Erythroblast (primary cell): Measurements from ENCODE around the gene B4GALNT1.

Experiments used
- DNase-seq, 2 experiments: peaks; one replicate each; lab custom pipeline; 2025; lab: John Stamatoyannopoulos, UW
- GATA1 ChIP-seq: IDR thresholded peaks from 2 replicates; pipeline ENCODE4 v1.6.1; 2011; ENCODE audit warnings: low read depth, mild to moderate bottlenecking, control low read depth, low read length, moderate library complexity
- POLR2A ChIP-seq: IDR thresholded peaks from 2 replicates; pipeline ENCODE4 v1.6.1; 2011; ENCODE audit warnings: mild to moderate bottlenecking, low read length

The B4GALNT1 gene

GRCh38 chr12:57582440-57582839 is 50.6 kb downstream of the B4GALNT1 start:
- no peak for TF ChIP-seq GATA1
- DNase-seq = no peak

DNA sequence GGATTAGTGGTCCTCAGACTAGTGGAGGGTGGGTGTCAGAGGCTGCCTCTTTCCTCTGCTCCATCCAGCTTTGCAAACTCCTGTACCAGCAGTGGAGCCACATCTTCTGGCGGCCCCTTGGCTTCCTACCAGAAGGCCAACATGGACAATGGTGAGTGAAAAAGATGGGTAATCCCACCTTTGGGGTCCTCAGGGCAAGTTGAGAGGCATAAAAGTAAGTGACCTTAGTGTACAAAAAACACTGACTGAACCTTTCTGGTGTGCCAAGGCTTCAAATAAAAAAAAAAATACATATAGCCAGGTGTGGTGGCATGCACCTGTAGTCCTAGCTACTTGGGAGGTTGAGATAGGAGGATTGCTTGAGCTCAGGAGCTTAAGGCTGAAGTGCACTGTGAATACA is 51.2 kb downstream of the B4GALNT1 start:
- DNase-seq = no peak

DNA sequence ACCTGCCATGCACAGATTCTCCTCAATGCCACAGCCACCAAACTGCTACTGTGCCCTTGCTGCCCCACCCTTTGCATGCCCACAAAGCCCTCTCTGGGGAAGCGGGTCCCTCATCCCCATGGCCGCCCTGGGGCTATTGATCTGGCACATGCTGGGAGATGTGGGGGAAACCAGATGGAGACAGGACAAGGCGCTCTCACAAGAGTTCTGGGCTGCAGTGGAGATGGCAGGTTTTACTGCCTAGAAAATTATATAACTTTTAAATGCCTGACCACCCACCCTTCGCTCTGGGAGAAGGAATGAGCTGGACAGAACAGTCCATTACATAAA is 52.6 kb downstream of the B4GALNT1 start:
- no peak for DNase-seq
- TF ChIP-seq POLR2A (no peak), GATA1 (no peak)

More for the DNA sequence above, 51.2 kb downstream of the B4GALNT1 start:
- TF ChIP-seq POLR2A = no peak
- no peak for TF ChIP-seq GATA1

GRCh38 chr12:57579677-57580465 is 53.1 kb downstream of the B4GALNT1 start:
- DNase-seq = no peak
- TF ChIP-seq GATA1 = no peak
- TF ChIP-seq POLR2A = no peak

DNA sequence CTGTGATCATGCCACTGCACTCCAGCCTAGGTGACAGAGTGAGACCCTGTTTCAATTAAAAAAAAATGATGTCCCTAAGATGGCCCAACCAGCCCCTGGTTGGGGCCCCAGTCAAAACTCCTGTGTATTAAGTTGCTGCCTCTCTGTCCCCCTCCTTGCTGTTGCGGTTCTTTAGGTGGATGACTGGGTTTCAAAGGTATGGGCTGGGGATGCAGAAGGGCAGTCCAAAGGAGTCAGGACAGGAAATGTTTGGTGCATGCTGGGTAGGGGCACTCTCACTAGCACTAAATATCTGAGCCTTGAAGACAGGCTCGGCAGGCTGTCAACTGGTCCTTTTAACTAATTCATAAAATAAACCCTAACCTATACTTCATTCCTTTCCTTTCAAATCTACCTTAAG is 54.0 kb downstream of the B4GALNT1 start:
- TF ChIP-seq GATA1 (no peak), POLR2A (no peak)
- no peak for DNase-seq

DNA sequence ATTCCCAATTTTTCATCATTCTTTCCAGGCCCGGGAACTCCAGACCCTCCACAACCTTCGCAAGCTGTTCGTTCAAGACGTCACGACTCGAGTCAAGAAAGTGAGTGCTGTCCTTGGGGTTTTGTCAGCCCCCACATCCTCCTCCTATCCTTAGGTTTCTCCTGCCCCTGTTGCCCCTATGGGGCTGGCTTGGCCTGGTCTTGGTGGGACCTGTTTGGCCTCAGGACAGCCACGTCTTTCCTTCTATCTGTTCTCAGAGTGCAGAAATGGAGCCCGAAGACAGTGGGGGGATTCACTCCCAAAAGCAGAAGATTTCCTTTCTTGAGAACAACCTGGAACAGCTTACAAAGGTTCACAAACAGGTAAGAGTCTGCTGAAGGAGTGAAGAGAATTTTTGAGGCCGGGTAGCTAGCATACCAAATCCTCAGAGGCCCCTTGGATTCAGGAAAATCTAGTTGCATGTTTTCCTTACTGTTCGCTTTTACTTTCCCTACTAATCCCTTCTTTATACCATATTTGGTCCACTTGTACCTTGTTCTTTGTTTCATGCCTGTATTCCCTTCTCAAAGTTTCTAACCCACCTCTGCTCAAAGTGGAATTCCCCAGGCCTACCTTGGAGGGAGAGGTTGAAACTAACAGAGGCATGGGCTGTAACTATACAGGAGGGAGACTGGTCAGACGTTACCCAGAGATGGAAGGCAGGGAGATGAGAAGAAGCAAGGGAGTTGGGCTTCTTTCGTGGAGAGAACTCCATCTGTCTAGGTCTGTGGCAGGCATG is 54.8 kb downstream of the B4GALNT1 start:
- DNase-seq = no peak
- TF ChIP-seq GATA1 = no peak

GRCh38 chr12:57576613-57577160 is 56.3 kb downstream of the B4GALNT1 start:
- no peak for DNase-seq
- TF ChIP-seq POLR2A (no peak), GATA1 (no peak)
